GM10847 (cell line): ENCODE measurements around the gene CAPZA2.
A peak's percentile ranks its signal among the peaks of the same experiment; 100 is the strongest.

Experiments used
- POLR2A ChIP-seq: IDR thresholded peaks from 2 replicates; pipeline ENCODE4 v1.6.1; 2011; ENCODE audit not compliant: insufficient read length; ENCODE audit errors: extremely low read depth

CAPZA2 gene

DNA sequence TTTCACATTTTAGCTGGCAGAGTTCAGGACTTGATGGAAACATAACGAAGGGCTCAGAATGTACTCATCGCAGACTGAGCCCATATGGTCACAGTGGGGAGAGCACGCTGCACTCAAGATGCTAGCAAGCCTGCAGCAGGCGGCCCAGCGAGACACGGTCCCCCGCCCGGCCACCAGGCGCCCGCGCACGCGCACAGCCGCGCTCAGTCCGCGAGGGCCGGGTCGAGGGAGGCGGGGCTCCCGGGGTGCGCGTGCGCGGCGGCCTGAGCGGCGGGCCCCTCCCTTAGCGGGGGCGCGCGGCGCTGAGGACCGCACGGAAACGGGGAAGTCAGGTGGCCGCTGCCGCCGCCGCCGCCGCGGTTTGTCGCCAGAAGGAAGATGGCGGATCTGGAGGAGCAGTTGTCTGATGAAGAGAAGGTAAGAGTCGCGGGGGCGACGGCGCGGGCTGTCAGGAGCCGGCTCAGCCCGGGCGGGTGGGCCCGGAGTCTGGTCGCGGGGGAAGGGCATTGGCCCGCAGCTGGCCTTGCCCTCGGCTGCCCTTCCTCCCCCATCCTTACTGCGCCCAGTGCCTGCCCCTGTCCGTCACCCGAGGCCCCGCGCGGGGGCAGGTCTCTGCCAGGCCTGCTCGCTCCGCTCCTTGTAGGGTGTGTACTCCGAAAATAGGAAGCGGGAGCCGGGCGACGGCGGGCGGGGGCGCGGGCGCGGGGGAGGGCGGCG lies at the start of gene CAPZA2:
TSS of gene CAPZA2 (plus strand) at position 354 of the 717 bp plus-strand sequence. CDS start at position 379, 25 bp downstream.
- peak; percentile 78 for TF ChIP-seq POLR2A

DNA sequence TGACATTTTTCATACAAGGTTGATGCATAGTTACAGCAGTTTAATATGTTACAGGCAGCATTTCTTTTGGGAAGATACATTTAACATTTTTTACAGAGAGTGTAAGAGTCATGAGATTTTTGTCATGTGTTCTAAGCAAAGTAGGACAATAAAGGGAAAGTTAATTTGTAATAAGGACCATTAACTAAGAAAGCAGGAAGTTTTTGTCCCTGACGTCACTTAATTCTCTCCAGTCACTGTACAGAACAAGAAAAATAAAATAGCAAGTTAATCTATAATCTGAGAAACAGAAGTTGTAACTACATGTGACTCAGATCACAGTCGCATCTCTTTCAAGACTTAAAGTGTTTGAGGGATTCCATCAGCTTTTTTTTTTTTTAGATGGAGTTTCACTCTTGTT lies 49.5 kb upstream of the CAPZA2 start:
- TF ChIP-seq POLR2A: no peak

DNA sequence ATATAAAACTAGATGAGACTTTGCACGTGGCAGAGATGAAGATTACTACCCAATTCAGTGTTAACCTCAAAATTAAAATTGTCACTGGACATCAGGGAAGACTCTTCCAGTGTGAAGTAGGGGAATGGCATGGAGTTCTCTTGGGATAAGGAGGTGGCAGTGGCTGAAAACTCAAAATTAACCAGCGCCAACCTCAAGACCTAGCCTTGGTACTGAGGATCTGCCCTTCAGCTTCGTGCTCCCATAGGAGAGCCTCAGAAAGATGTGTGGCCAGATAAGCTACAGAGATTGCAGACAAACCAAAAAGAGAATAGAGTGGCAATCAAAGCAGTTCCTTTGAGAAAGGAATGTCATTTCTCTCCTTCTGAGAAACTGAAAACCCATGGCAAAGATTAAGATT lies 47.3 kb upstream of the CAPZA2 start:
- TF ChIP-seq POLR2A: no peak

DNA sequence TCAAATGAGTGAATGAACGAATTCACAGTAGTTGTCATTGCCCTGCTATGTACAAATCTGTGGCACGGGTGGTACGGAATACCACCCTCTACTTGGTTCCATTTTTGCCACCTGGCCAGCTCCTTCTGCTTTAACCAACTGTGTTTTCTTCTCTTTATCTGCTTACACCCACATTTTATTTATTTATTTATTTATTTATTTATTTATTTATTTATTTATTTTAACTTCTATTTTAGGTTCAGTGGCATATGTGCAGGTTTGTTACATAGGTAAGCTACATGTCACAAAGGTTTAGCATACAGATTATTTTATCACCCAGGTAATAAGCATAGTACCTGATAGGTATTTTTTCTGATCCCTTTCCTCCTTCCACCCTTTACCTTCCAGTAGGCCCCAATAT lies 42.2 kb upstream of the CAPZA2 start:
- no peak for TF ChIP-seq POLR2A

DNA sequence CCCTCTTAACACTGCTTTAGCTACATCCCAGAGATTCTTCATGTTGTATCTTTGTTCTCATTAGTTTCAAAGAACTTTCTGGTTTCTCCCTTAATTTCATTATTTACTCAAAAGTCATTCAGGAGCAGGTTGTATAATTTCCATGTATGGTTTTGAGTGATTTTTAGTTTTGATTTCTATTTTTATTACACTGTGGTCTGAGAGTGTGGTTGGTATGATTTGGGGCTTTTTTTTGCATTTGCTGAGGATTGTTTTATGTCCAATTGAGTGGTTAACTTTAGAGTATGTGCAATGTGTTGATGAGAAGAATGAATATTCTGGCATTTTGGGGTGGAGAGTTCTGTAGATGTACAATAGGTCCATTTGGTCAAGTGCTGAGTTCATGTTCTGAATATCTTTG lies 37.9 kb upstream of the CAPZA2 start:
- no peak for TF ChIP-seq POLR2A

DNA sequence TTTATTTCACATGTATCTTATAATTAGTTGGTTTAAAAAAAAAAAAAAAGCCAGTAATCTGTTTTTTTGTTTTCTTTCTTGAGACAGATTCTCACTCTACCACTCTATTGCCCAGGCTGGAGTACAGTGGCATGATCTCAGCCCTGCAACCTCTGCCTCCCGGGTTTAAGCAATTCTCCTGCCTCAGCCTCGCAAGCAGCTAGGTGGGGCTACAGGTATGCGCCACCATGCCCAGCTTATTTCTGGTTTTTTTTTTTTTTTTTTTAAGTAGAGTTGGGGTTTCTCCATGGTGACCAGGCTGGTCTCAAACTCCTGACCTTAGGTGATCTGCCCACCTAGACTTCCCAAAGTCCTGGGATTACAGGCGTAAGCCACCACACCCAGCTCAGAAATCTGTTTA lies 34.1 kb upstream of the CAPZA2 start:
- TF ChIP-seq POLR2A: no peak

DNA sequence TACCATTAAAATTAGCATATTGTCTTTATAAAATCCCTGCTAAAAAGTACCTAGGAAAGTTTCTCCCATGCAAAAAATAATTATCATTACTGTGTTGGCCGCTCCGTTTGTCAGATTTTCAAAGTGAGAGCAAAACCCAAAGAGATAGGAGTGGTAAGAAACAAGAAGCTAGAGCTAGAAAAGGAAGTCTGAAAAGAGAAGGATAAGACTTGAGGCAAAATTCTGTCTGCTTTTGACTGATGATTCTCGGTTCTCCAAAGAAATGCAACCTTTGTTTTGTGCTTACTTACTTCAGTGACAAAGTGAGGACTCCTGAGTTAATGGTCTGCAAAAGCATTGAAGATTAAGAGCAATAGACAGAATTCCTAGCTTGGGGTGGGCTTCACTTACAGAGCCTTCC lies 33.3 kb upstream of the CAPZA2 start:
- TF ChIP-seq POLR2A: no peak

DNA sequence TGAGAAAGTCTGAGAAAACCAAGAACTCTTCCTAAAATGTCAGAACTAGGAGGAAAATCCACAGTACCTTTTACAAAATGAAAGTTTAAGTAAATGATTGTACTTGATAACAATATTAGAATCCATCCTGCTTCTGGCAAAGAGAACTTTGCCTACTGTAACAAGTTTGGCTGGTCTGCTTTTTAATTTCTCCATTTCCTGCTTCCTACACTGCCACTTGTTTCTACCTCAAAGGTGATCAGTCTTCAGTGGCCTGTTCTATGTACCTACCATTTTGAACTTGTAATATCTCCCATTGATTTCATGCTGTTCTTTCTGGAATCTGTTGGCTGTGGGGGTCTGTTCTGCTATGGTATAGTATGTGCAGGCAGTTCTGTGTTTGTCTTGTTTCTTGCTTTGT lies 32.9 kb upstream of the CAPZA2 start:
- no peak for TF ChIP-seq POLR2A

DNA sequence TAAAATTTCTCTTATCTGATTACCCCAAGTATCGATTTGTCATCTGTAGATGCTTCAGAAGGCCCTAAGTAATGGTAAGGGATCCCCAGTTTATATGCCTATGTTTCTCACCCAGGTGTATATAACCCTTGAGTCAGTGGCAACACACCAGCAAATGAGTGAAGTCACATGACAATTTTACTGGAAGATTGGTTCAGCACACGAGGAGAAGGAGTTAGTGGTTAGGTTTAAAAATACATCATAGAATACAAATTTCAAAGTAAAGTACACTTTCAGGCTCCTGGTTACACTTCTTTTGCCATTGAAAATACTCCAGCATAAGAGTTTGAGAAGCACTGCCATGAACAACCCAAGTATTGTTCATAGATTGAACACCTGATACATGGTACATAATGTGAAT lies 29.7 kb upstream of the CAPZA2 start:
- TF ChIP-seq POLR2A: no peak

DNA sequence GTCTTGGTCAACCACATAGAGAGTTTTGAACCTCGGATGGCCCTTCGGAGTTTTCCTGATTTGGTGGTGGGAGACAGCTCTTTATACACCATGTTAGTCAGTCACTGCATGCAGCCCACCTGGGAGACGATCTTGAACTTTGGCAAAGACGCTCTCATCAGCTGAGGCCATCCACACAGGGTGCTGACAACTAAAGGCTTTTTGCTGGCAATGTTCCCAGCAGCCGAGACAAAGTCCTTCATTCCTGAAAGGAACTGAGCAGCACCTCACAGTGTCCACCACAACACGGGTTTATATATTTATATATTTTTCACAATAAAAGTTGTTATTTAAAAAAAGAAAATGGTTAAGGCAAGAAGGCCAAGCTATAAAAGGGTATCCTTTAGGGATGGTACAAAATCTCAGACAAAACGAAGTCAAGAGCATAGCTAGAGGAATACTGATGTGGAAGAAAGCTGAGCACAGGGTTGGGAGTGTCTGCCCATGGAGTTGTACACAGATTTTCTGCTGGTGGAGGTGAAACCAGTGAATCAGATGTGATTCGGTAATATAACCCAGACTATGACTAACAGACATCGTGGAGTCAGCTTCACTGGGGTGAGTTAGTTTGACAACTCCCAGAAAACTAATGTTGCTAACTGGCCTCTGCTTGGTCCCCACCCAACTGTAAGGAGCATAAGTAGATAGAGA lies 27.4 kb upstream of the CAPZA2 start:
- TF ChIP-seq POLR2A: no peak

DNA sequence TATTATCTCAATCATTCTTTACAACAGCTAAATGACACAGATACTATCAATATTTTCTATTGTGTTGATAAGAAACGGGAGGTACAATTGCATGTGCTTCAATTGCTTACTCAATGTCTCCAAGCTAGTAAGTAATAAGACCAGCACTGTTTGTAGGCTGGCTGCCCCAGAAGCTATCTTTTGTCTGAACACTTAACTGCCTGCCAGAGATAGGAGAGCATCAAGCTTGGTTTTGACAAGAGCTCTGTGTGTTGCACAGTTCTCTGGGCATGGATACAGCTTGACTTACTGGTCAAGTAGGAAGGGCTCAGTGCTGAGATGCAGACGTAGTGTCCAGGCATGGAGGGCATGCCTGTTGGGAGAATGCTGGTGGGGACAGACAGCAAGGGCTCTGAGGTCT lies 26.3 kb upstream of the CAPZA2 start:
- TF ChIP-seq POLR2A: no peak

DNA sequence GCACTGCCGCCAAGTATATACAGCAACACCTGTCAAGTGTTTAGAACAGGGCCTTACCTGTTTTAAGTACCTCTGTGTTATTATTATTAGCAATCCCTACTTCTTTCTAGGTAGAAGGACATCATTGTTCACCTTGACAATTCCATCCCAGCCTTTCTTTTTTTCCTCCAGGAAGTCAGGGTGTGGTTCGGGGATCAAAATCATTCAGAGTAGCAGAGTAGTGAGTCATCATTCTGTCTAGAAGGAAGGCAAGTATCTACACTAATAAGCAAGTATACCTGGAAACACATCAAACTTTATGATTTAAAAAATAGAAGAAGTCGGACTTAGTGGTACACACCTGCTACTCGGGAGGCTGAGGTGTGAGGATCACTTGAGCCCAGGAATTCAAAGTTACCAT lies 25.5 kb upstream of the CAPZA2 start:
- no peak for TF ChIP-seq POLR2A

DNA sequence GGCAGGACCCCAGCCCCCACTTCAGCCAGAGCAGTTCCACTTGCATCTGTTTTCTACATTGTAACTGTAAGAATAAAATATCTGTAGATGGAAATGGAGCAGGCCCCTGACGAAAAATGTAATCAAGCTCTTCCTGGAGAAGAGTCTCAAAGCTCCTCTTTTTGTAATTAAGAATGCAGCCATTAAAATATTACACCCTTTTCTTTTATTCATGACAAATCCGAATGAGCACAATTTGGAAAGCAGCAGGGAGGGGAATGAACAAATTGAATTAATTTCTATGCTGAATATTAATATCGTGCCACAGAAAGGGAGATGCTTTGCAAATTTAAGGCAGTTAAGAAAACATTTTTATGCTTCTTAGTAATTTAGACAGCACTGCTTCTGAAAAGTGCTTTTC lies 24.8 kb upstream of the CAPZA2 start:
- no peak for TF ChIP-seq POLR2A

DNA sequence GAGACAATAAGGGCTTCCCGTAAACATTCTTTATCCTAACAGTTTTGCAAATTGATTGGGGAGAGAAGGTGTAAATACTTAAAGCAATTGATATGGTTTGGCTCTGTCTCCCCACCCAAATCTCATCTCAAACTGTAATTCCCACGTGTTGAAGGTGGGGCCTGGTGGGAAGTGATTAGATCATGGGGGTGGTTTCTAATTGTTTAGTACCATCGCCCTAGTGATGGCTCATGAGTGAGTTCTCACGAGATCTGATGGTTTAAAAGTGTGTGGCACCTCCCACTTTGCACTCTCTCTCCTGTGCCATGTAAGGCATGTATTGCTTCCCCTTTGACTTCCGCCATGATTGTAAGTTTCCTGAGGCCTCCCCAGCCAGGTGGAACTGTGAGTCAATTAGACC lies 22.1 kb upstream of the CAPZA2 start:
- TF ChIP-seq POLR2A: no peak

DNA sequence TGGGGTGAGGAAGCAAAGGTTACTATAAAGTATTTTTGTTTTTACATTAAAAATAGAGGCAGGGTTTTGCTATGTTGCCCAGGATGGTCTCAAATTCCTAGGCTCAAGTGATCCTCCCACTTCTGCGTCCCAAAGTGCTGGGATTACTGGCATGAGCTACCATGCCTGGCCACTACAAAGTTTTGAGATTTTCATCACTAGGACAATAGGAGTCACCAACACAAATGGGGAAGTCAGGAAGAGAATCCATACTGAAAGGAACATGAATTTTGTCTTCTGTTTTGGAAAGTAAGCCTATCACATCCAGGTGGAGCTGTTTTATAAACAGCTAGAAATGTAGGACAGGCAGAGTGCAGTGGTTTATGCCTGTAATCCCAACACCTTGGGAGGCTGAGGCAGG lies 20.0 kb upstream of the CAPZA2 start:
- no peak for TF ChIP-seq POLR2A

DNA sequence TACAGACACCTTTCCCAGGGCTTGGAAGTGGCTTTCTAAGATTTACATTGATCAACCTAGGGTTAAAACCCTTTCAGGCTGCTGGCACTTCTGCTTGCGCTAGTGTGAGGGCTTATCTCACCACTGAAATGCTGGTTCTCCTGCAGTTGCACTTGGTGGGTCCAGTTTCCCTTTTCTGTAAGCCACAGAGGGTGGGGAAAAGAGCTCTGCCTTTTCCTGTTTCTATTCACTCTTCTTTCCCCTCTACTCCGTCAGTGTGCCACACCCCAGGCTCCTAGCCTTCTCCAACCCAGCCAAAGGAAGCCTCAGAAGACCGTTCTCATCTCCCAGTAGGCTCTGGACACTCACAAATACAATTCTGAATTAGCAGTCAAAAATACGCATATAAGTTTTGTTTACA lies 19.0 kb upstream of the CAPZA2 start:
- TF ChIP-seq POLR2A: no peak

DNA sequence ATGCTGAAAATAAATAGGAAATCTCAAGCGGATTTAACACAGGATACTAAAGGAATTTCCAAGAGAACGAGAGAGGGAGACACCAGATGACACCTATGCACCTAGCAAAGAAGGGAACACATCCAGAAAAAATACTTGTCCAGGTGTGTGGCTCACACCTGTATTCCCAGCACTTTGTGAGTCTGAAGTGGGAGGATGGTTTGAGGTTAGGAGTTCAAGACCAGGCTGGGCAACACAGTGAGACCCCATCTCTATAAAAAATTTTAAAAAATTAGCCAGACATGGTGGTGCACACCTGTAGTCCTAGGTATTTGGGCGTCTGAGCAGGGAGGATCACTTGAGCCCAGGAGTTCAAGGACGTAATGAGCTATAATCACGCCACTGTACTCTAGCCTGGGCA lies 11.2 kb upstream of the CAPZA2 start:
- no peak for TF ChIP-seq POLR2A

DNA sequence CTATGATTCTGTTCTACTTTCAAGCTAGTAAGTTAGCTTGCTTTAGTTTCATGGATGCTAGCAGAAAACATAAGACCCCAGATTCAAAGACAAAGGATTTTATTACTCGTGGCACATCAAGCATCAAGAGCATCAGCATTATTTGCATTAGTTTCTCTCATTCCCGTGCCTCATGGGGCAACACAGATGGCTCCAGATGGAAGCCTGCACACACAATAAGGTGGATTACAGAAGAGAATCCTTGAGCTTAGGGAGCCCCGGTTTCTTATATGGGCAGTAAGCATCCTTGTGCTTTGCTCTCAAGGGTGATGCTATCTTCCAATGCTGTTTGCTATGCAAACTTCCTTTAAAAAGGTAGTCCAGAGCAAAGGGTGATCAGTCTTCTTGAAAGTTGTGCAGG lies 10.7 kb upstream of the CAPZA2 start:
- no peak for TF ChIP-seq POLR2A

DNA sequence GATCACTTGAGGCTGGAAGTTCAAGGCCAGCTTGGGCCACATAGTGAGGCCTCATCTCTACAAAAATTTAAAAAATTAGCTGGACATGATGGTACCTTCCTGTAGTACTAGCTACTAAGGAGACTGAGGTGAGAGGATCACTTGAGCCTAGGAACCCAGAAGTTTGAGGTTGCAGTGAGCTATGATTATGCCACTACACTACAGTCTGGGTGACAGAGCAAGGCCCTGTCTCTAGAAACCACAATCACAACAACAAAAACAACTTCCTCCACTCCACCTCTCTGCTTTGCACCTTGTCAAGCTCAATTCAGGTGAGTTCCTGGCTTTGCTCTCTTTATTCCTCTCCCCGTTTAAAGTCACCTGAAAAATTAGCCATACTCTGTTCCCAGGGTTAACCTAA lies 8.3 kb upstream of the CAPZA2 start:
- no peak for TF ChIP-seq POLR2A
